SU-DHL-6 (cell line): Measurements from ENCODE around the gene LRRN2.

Experiments used
- H2AFZ ChIP-seq: fragments of 200-600 bp; sonication (generic); 2 replicates; pipeline ENCODE4 v1.6.1; 2014; ENCODE audit warnings: low read depth, mild to moderate bottlenecking, moderate library complexity, mixed read lengths, antibody characterized with exemption, low read length; ENCODE audit not compliant: severe bottlenecking
- H3F3A ChIP-seq: fragments of 200-600 bp; shearing (Covaris generic); 2 replicates; pipeline ENCODE4 v1.6.0; 2016; ENCODE audit warnings: antibody characterized with exemption, mild to moderate bottlenecking; ENCODE audit not compliant: insufficient read depth
- H3K27ac ChIP-seq: fragments of 200-600 bp; sonication (generic); 2 replicates; pipeline ENCODE4 v1.5.1; 2016; ENCODE audit warnings: low read depth, mild to moderate bottlenecking, low read length, moderate library complexity, mixed read lengths
- H3K27me3 ChIP-seq: fragments of 200-600 bp; sonication (generic), shearing (Covaris generic); 2 replicates; pipeline ENCODE4 v1.6.0; 2014; ENCODE audit warnings: mild to moderate bottlenecking, low read length
- H3K36me3 ChIP-seq: fragments of 200-600 bp; sonication (generic); 2 replicates; pipeline ENCODE4 v1.6.1; 2014; ENCODE audit warnings: mild to moderate bottlenecking, low read length, mixed read lengths
- H3K4me2 ChIP-seq: fragments of 300-600, 200-600 bp; shearing (Covaris generic), sonication (generic); 2 replicates; pipeline ENCODE4 v1.6.0; 2014; ENCODE audit warnings: low read length, low read depth, mild to moderate bottlenecking; ENCODE audit not compliant: poor library complexity, severe bottlenecking
- H3K4me3 ChIP-seq: fragments of 200-600 bp; sonication (generic); 2 replicates; pipeline ENCODE4 v1.5.1; 2014; ENCODE audit warnings: antibody characterized with exemption, low read length, mild to moderate bottlenecking, mixed read lengths; ENCODE audit not compliant: insufficient read depth, poor library complexity, severe bottlenecking
- H3K79me2 ChIP-seq: fragments of 200-600 bp; sonication (generic); 2 replicates; pipeline ENCODE4 v1.6.1; 2014; ENCODE audit warnings: mild to moderate bottlenecking, low read length, moderate library complexity; ENCODE audit not compliant: insufficient read depth
- H3K9ac ChIP-seq: fragments of 200-600 bp; sonication (generic); 2 replicates; pipeline ENCODE4 v1.7.0; 2014; ENCODE audit warnings: mild to moderate bottlenecking, low read length
- H3K9me2 ChIP-seq: fragments of 200-600 bp; sonication (generic); replicated peaks from 2 replicates; pipeline ENCODE4 v1.6.1; 2014; ENCODE audit warnings: low read length; ENCODE audit not compliant: insufficient read depth
- H3K9me3 ChIP-seq: fragments of 200-600 bp; sonication (generic); 2 replicates; pipeline ENCODE4 v1.6.1; 2014; ENCODE audit warnings: low read length, mixed read lengths; ENCODE audit not compliant: insufficient read depth
- H4K20me1 ChIP-seq: fragments of 200-600 bp; sonication (generic); 2 replicates; pipeline ENCODE4 v1.6.1; 2014; ENCODE audit warnings: low read depth, mild to moderate bottlenecking, antibody characterized with exemption, low read length, moderate library complexity, mixed read lengths
- CTCF ChIP-seq: fragments of 200-600 bp; sonication (generic); IDR thresholded peaks from one replicate; pipeline ENCODE4 v1.5.1; 2017; ENCODE audit warnings: antibody characterized with exemption, mild to moderate bottlenecking, low read length, moderate library complexity; ENCODE audit not compliant: insufficient read depth, poor library complexity, severe bottlenecking
- EZH2phosphoT487 ChIP-seq: fragments of 200-600 bp; sonication (generic), shearing (Covaris generic); conservative IDR thresholded peaks from 2 replicates; pipeline ENCODE4 v1.6.1; 2018; ENCODE audit warnings: mild to moderate bottlenecking, antibody characterized with exemption, low read length, moderate library complexity, mixed read lengths

The LRRN2 gene

GRCh38 chr1:204645251-204645650 is 40.3 kb downstream of the LRRN2 start:
- Histone ChIP-seq H3K27me3 (no peaks in the 10 kb centered on the region), H3K4me2 (no peak overlapping the region), H2AFZ (no peak overlapping the region), H4K20me1 (no peaks in the 10 kb centered on the region), H3K9me3 (no peaks in the 10 kb centered on the region), H3K9ac (no peak overlapping the region), H3K27ac (no peak overlapping the region), H3F3A (no peaks in the 10 kb centered on the region), H3K4me3 (no peak overlapping the region), H3K36me3 (no peaks in the 10 kb centered on the region), H3K9me2 (no peaks in the 10 kb centered on the region), H3K79me2 (no peaks in the 10 kb centered on the region)
- TF ChIP-seq EZH2phosphoT487 (no peak), CTCF (no peak)

DNA sequence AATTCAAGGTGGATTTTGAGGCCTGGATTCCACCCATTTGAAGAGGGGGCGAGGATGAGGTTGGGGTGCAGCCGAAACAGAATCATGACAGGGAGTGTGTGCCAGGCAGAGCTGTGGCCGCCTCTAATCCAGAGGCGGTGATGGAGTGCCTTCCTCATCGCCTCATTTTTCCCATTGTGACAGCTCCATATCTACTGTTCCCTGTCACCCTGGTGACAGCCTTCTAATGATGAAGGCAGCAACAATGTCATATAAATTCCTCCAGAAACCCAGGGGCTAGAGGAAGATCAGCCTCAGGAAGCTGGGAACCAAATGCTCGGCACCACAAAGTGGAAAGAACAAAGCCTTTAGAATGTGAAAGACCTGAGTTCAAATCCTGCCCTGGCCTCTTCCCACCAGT is 42.0 kb downstream of the LRRN2 start:
- Histone ChIP-seq H2AFZ (no peak overlapping the region), H3K4me2 (no peak overlapping the region), H3K27me3 (no peaks in the 10 kb centered on the region), H3K79me2 (no peaks in the 10 kb centered on the region), H3K4me3 (no peak overlapping the region), H3K27ac (no peak overlapping the region), H3K36me3 (no peaks in the 10 kb centered on the region), H3K9me3 (no peaks in the 10 kb centered on the region), H3K9me2 (no peaks in the 10 kb centered on the region), H3F3A (no peaks in the 10 kb centered on the region), H4K20me1 (no peaks in the 10 kb centered on the region), H3K9ac (no peak overlapping the region)
- TF ChIP-seq CTCF (no peak), EZH2phosphoT487 (no peak)

DNA sequence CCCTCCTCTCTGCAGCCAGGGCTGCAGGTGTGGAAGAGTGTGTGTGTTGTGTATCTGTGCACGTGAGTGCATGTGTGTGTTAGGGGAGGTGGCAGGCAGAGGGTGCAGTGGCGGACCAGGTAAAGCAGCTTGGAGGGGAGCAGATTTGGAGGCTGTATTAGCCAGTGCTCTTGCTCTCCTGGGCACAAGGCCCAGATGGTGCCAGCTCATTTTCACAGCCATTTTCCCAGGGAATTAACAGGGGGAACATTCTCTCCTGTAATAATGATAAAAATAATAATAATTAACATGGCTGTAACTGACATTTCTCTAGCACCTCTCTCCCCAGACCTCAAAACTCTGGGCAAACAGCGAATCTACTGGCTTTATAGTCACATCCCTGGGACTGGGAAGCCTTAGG is 43.6 kb downstream of the LRRN2 start:
- Histone ChIP-seq H3F3A (no peaks in the 10 kb centered on the region), H3K9ac (no peak overlapping the region), H3K36me3 (no peaks in the 10 kb centered on the region), H3K9me3 (no peaks in the 10 kb centered on the region), H3K27ac (no peak overlapping the region), H3K9me2 (no peaks in the 10 kb centered on the region), H4K20me1 (no peaks in the 10 kb centered on the region), H3K79me2 (no peaks in the 10 kb centered on the region), H3K4me3 (no peak overlapping the region), H3K4me2 (no peak overlapping the region), H3K27me3 (no peaks in the 10 kb centered on the region), H2AFZ (no peak overlapping the region)
- TF ChIP-seq CTCF = no peak
- TF ChIP-seq EZH2phosphoT487 = no peak

DNA sequence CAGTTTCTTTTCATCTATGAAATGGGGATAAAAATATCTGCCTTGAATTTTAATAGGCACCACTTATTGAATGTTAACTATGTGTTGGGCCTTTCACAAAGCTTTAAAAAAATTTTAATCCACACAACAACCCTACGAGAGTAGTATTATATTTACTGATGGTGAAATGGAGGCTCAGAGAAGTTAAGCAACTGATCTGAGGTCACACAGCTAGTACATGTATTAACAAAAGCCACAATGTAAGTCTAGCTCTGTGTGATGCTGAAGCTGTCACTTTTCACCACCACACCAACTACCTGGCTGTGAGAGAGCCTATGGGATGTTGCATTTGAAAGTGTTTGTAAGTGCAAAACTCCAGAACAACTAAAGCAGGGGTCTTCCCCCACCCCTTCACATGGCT is 44.1 kb downstream of the LRRN2 start:
- Histone ChIP-seq H3K27me3 (no peaks in the 10 kb centered on the region), H3K4me3 (no peak overlapping the region), H2AFZ (no peak overlapping the region), H3K36me3 (no peaks in the 10 kb centered on the region), H3K9me3 (no peaks in the 10 kb centered on the region), H3K79me2 (no peaks in the 10 kb centered on the region), H3K27ac (no peak overlapping the region), H3F3A (no peaks in the 10 kb centered on the region), H3K9ac (no peak overlapping the region), H3K9me2 (no peaks in the 10 kb centered on the region), H3K4me2 (no peak overlapping the region), H4K20me1 (no peaks in the 10 kb centered on the region)
- no peak for TF ChIP-seq CTCF
- no peak for TF ChIP-seq EZH2phosphoT487
